ENCODE results near the gene CLOCK.

Gene CLOCK

DNA sequence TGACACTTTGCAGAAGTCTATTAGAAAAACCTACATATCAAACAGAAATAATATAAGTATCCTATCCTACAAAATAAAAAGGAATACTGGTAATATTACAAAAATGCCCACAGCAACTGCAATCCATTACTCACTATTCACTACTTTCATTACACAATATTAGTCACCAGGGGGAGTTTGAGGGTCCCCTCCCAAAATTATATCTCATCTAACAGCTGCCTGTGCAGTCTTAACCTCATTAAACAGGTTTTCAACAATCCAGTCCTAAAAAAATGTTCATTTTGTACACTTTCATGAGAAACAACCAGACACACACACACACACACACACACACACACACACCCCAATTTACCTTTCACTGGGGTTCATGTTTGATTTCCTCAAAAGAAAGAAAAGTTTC lies 2.9 kb downstream of the CLOCK start:
- H3K27me3 ChIP-seq (ENCODE audit: control insufficient read depth, insufficient read depth, low read length), result no peaks in the 10 kb centered on the region
- no peaks in the 10 kb centered on the region for H3K36me3 ChIP-seq (ENCODE audit: control insufficient read depth, insufficient read depth, low read length)
- H3K4me3 ChIP-seq (ENCODE audit: low read length), result no peak overlapping the region
- DNase-seq (ENCODE audit: low read depth, low spot score), result no peak
- no peak overlapping the region for H3K27ac ChIP-seq (ENCODE audit: low read length)
- peaks cover 2% of the 10 kb centered on the region; the same call in 1 of the 2 replicates for H3K4me1 ChIP-seq (ENCODE audit: control insufficient read depth, insufficient read depth, low read length)
- no peaks in the 10 kb centered on the region for H3K9me3 ChIP-seq (ENCODE audit: control insufficient read depth, insufficient read depth, low read length)

DNA sequence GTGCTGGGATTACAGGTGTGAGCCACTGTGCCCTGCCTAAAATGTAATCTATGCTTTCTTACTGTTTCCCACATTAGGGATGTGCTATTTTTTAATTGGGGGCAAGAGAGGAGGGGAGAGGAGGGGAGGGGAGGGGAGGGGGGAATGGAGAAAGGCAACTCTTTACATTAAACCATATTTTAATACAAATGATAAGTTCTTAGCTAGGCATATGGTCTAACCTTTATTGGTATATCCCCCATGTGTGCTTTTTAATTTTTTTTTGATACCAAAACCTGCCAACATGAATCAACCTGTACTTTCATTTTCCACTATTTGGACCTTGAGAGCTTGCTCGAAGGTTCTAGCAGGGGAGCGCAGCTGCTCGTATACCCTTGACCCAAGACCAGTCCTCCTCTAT lies 6.4 kb downstream of the CLOCK start:
- no CpG with 5 or more reads among the region's 3 CpGs for WGBS (ENCODE audit: insufficient coverage, insufficient read length)
- Histone ChIP-seq H3K4me3 (ENCODE audit: low read length) (no peak overlapping the region), H3K27ac (ENCODE audit: low read length) (no peak overlapping the region), H3K36me3 (ENCODE audit: control insufficient read depth, insufficient read depth, low read length) (no peaks in the 10 kb centered on the region), H3K27me3 (ENCODE audit: control insufficient read depth, insufficient read depth, low read length) (no peaks in the 10 kb centered on the region), H3K9me3 (ENCODE audit: control insufficient read depth, insufficient read depth, low read length) (no peaks in the 10 kb centered on the region), H3K4me1 (ENCODE audit: control insufficient read depth, insufficient read depth, low read length) (no peaks in the 10 kb centered on the region; the same call in 1 of the 2 replicates)
- no peak for DNase-seq (ENCODE audit: low read depth, low spot score)

DNA sequence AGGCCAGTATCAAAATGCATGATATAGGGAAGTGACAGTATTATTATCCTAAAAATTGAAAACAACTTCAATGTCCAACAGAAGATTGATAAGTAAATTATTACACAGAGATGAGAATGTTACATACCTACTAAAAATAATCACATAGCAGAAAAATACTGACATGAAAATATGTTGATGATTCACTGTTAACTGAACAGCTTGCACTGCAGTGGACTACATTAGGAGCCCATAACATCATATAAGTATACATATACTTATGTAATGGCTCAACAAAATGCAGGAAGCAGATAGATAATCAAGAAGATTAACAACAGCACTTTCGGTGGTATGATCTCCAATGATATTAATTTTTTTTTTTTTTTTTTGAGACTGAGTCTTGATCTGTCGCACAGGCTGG lies 7.1 kb downstream of the CLOCK start:
- Histone ChIP-seq H3K27ac (ENCODE audit: low read length) (no peak overlapping the region), H3K27me3 (ENCODE audit: control insufficient read depth, insufficient read depth, low read length) (no peaks in the 10 kb centered on the region), H3K4me1 (ENCODE audit: control insufficient read depth, insufficient read depth, low read length) (no peaks in the 10 kb centered on the region; the same call in 1 of the 2 replicates), H3K36me3 (ENCODE audit: control insufficient read depth, insufficient read depth, low read length) (no peaks in the 10 kb centered on the region), H3K9me3 (ENCODE audit: control insufficient read depth, insufficient read depth, low read length) (no peaks in the 10 kb centered on the region), H3K4me3 (ENCODE audit: low read length) (no peak overlapping the region)
- no peak for DNase-seq (ENCODE audit: low read depth, low spot score)
- WGBS (ENCODE audit: insufficient coverage, insufficient read length), result no CpG with 5 or more reads among the region's 2 CpGs

DNA sequence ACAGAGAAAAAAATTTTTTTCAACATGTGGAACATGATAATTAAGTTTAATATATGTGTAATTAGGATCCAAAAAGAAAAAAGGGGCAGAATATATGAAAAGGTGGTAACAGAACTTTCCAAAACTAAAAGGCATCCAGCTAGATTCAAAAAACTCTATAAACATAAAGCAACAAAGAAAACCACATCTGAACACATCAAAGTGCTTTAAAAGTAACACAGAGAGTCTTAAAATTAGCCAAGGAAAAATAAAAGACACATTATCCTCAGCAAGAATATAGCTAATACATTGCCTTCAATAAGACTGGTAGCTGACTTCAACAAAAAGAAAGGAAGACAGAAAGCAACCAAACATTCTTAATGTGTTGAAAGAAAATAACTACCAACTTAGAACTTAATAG lies 8.2 kb downstream of the CLOCK start:
- Histone ChIP-seq H3K4me3 (ENCODE audit: low read length) (no peak overlapping the region), H3K4me1 (ENCODE audit: control insufficient read depth, insufficient read depth, low read length) (no peaks in the 10 kb centered on the region; the same call in 1 of the 2 replicates), H3K36me3 (ENCODE audit: control insufficient read depth, insufficient read depth, low read length) (no peaks in the 10 kb centered on the region), H3K9me3 (ENCODE audit: control insufficient read depth, insufficient read depth, low read length) (no peaks in the 10 kb centered on the region), H3K27me3 (ENCODE audit: control insufficient read depth, insufficient read depth, low read length) (no peaks in the 10 kb centered on the region), H3K27ac (ENCODE audit: low read length) (no peak overlapping the region)
- no peak for DNase-seq (ENCODE audit: low read depth, low spot score)

DNA sequence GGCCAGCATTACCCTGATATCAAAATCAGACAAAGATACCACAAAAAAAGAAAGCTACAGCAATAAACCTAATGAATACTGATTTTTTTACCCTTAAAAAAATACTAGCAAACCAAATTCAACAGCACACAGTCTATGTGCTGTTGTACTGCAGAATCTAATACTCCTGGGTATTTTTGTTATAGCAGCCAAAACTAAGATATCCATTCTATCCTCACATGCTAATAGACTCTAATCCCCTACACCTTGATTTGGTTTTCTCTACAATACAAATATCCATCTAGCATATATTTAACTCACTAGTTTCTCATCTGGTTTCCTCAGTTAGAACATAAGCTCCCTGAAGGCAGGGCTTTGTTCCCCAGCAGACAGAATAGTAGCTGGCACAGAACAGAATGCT lies 12.4 kb downstream of the CLOCK start:
- H3K27ac ChIP-seq (ENCODE audit: low read length), result no peak overlapping the region
- no peaks in the 10 kb centered on the region for H3K4me1 ChIP-seq (ENCODE audit: control insufficient read depth, insufficient read depth, low read length)
- no peaks in the 10 kb centered on the region for H3K36me3 ChIP-seq (ENCODE audit: control insufficient read depth, insufficient read depth, low read length)
- H3K4me3 ChIP-seq (ENCODE audit: low read length), result no peak overlapping the region
- DNase-seq (ENCODE audit: low read depth, low spot score), result no peak
- H3K27me3 ChIP-seq (ENCODE audit: control insufficient read depth, insufficient read depth, low read length), result no peaks in the 10 kb centered on the region
- no peaks in the 10 kb centered on the region for H3K9me3 ChIP-seq (ENCODE audit: control insufficient read depth, insufficient read depth, low read length)

DNA sequence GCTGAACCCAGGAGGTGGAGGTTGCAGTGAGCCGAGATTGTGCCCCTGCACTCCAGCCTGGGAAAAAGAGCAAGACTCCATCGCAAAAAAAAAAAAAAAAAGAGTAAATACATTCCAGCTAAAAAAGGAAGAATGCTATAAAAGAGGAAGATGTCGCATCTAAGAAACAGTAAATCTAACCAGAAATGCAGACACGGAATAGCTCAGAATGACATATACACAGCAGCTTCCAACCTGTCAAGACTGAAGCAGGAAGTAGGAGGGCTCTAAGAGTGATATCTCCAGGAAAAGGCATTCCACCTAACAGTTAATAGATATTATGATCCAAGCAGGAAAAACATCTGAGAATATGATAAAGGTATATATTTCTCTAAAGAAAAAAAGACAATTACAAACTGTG lies 16.0 kb downstream of the CLOCK start:
- Histone ChIP-seq H3K27me3 (ENCODE audit: control insufficient read depth, insufficient read depth, low read length) (no peaks in the 10 kb centered on the region), H3K4me3 (ENCODE audit: low read length) (no peak overlapping the region), H3K4me1 (ENCODE audit: control insufficient read depth, insufficient read depth, low read length) (no peaks in the 10 kb centered on the region), H3K36me3 (ENCODE audit: control insufficient read depth, insufficient read depth, low read length) (no peaks in the 10 kb centered on the region), H3K27ac (ENCODE audit: low read length) (no peak overlapping the region), H3K9me3 (ENCODE audit: control insufficient read depth, insufficient read depth, low read length) (no peaks in the 10 kb centered on the region)
- no CpG with 5 or more reads among the region's 4 CpGs for WGBS (ENCODE audit: insufficient coverage, insufficient read length)
- DNase-seq (ENCODE audit: low read depth, low spot score), result no peak

DNA sequence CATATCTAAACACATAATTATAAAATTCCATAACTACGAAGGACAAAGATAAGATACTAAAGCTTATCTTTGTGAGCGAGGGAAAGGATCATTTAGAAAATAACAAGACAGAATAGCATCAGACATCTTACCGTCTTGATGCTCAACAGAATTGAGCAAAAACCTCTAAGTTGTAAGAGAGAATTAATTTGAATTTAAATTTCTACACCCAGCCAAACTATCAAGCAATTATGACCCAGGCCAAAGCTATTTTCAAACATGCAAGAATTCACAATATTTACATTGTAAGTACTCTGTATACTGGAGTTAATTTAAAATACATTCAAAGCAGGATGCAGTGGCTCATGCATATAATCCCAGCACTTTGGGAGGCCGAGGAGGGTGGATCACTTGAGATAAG lies 16.5 kb downstream of the CLOCK start:
- no peaks in the 10 kb centered on the region for H3K9me3 ChIP-seq (ENCODE audit: control insufficient read depth, insufficient read depth, low read length)
- no peaks in the 10 kb centered on the region for H3K27me3 ChIP-seq (ENCODE audit: control insufficient read depth, insufficient read depth, low read length)
- H3K4me3 ChIP-seq (ENCODE audit: low read length), result no peak overlapping the region
- no peaks in the 10 kb centered on the region for H3K36me3 ChIP-seq (ENCODE audit: control insufficient read depth, insufficient read depth, low read length)
- no peak for DNase-seq (ENCODE audit: low read depth, low spot score)
- 100% methylated on average over 1 of the region's 4 CpGs for WGBS (ENCODE audit: insufficient coverage, insufficient read length)
- H3K4me1 ChIP-seq (ENCODE audit: control insufficient read depth, insufficient read depth, low read length), result no peaks in the 10 kb centered on the region
- no peak overlapping the region for H3K27ac ChIP-seq (ENCODE audit: low read length)

DNA sequence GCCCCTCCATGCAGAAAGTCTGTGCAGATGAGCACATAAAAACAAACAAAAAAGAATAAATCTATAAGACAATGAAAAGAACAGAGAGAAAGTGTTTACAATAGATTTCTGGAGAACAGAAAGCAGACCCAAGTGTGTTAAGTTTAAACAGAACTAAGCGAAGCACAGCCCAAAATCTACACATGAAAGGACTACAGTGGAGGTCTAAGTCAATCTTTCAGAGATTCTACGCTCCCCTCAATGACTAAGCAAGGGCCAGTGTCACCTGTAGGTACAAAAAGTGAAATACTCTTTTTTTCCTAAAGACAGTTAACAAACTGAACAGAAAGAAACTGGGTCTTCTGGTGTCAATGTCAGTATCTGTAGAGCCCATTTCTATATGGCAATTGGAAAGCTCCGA lies 18.2 kb downstream of the CLOCK start:
- whole genome bisulfite sequencing (ENCODE audit: insufficient coverage, insufficient read length), result no CpG with 5 or more reads among the region's 3 CpGs
- no peaks in the 10 kb centered on the region for H3K27me3 ChIP-seq (ENCODE audit: control insufficient read depth, insufficient read depth, low read length)
- H3K36me3 ChIP-seq (ENCODE audit: control insufficient read depth, insufficient read depth, low read length), result no peaks in the 10 kb centered on the region
- no peaks in the 10 kb centered on the region for H3K4me1 ChIP-seq (ENCODE audit: control insufficient read depth, insufficient read depth, low read length)
- DNase-seq (ENCODE audit: low read depth, low spot score), result no peak
- H3K4me3 ChIP-seq (ENCODE audit: low read length), result no peak overlapping the region
- no peaks in the 10 kb centered on the region for H3K9me3 ChIP-seq (ENCODE audit: control insufficient read depth, insufficient read depth, low read length)
- H3K27ac ChIP-seq (ENCODE audit: low read length), result no peak overlapping the region

DNA sequence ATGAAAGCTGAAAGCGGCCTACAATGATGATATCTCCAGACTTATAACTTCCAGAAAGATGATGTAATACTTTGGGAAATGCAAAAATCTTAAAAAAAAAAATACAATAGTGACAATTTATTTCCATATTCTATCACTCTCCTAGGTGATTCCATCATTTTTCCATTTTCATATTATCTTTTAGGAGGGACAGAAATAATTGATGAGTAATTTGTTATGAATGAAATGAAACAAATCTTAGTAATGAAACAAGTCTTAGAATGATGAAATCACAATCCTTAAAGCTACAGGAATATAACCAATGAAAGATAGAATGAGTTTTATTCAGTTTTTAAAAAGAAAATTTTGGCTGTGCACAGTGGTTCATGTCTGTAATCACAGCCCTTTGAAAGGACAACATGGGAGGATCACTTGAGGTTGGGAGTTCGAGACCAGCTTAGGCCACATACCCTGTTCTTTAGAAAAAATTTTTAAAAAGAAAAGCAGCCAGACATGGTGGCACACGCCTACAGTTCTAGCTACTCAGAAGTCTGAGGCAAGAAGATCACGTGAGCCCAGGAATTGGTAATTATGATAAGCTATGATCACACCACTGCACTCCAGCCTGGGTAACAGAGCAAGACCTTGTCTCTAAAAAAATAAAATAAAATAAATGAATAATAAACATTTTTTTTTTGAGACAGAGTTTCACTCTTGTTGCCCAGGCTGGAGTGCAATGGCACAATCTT lies 21.7 kb downstream of the CLOCK start:
- no peaks in the 10 kb centered on the region for H3K4me1 ChIP-seq (ENCODE audit: control insufficient read depth, insufficient read depth, low read length)
- H3K27ac ChIP-seq (ENCODE audit: low read length), result no peak overlapping the region
- DNase-seq (ENCODE audit: low read depth, low spot score), result no peak
- H3K9me3 ChIP-seq (ENCODE audit: control insufficient read depth, insufficient read depth, low read length), result no peaks in the 10 kb centered on the region
- no peaks in the 10 kb centered on the region for H3K27me3 ChIP-seq (ENCODE audit: control insufficient read depth, insufficient read depth, low read length)
- H3K4me3 ChIP-seq (ENCODE audit: low read length), result no peak overlapping the region
- WGBS (ENCODE audit: insufficient coverage, insufficient read length), result no CpG with 5 or more reads among the region's 4 CpGs
- no peaks in the 10 kb centered on the region for H3K36me3 ChIP-seq (ENCODE audit: control insufficient read depth, insufficient read depth, low read length)

DNA sequence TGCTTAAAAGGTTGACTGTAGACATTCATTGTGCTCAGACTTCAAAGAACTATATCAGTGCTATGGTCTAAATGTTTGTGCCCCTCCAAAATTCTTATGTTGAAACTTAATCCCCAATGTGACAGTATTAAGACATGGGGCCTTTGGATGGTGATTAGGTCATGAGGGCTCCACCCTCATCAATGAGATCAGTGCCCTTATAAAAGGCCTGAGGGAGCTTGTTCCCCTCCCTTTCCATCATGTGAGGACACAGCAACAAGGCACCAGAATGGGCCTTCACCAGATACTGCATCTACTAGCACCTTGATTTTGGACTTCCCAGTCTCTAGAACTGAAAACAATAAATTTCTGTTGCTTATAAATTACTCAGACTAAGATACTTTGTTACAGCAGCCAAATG lies 28.3 kb downstream of the CLOCK start:
- Histone ChIP-seq H3K9me3 (ENCODE audit: control insufficient read depth, insufficient read depth, low read length) (no peaks in the 10 kb centered on the region), H3K4me1 (ENCODE audit: control insufficient read depth, insufficient read depth, low read length) (no peaks in the 10 kb centered on the region), H3K27ac (ENCODE audit: low read length) (no peak overlapping the region), H3K36me3 (ENCODE audit: control insufficient read depth, insufficient read depth, low read length) (no peaks in the 10 kb centered on the region), H3K4me3 (ENCODE audit: low read length) (no peak overlapping the region), H3K27me3 (ENCODE audit: control insufficient read depth, insufficient read depth, low read length) (no peaks in the 10 kb centered on the region)
- no peak for DNase-seq (ENCODE audit: low read depth, low spot score)

DNA sequence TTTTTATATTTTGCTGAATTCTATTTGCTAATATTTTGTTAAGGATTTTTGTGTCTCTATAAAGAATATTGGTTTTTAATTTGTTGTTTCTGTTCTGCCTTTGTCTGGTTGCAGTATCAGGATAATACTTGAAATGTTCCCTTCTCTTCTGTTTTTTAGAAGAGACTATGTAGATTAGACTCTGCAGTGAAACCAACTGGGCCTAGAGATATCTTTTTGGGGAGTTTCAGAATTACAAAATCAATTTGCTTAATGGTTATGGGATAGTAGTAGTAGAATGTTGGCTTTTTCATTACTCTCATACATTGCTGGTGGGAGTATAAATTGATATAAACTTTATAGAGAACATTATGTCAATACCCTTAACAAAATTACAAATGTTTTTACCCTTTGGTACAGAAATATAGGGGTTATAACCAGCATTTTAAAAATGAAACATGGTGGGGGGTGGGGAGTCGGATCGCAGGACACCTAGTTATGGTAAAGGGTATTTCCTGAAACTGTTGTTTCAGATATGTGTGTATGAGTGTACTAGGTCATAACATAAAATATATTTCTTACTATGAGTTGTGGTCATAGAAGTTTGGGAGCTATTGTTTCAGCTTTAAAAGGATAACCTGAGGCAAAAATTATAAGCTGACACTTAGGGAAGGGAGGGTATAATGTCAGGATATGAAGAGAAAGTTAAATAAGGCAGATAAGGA lies 29.0 kb downstream of the CLOCK start:
- Histone ChIP-seq H3K27me3 (ENCODE audit: control insufficient read depth, insufficient read depth, low read length) (no peaks in the 10 kb centered on the region), H3K27ac (ENCODE audit: low read length) (no peak overlapping the region), H3K36me3 (ENCODE audit: control insufficient read depth, insufficient read depth, low read length) (no peaks in the 10 kb centered on the region), H3K4me1 (ENCODE audit: control insufficient read depth, insufficient read depth, low read length) (no peaks in the 10 kb centered on the region), H3K4me3 (ENCODE audit: low read length) (no peak overlapping the region), H3K9me3 (ENCODE audit: control insufficient read depth, insufficient read depth, low read length) (no peaks in the 10 kb centered on the region)
- no CpG with 5 or more reads among the region's 2 CpGs for WGBS (ENCODE audit: insufficient coverage, insufficient read length)
- no peak for DNase-seq (ENCODE audit: low read depth, low spot score)
